ENCODE data around the gene DAPL1. TPM values are rescaled to one million over a fixed set of nuclear protein-coding genes. Genes with fewer than 3 reads are reported as not detected.
"Not testable (repeated sequence)": the region's sequence is repeated elsewhere in the genome, so short reads cannot be mapped to it uniquely, and the experiment has no call there.

DAPL1 gene
- total RNA-seq, 2 donors from 2014 or later = not detected

DNA sequence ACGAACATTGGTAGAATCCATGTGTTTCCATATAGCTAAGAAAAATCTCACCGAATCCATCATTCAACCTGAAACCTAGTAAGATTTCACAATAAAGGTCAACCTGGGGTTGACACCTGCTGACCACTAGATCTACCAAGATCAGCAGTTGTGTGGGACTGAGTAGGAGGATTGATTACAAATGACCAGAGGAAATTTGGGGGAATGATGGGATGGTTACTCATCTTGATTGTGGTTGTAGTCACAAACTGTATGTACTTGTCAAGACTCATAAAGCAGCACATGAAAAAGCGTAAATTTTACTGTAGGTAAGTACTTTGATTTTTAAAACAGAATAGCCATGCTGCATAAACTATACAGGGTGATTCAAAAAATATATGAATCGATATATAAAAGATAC lies 14.7 kb downstream of the DAPL1 start:
- DNase-seq = no peak
- intact Hi-C loops (cut with DNase I, micrococcal nuclease) = no loop called here
- ATAC-seq = no peak

DNA sequence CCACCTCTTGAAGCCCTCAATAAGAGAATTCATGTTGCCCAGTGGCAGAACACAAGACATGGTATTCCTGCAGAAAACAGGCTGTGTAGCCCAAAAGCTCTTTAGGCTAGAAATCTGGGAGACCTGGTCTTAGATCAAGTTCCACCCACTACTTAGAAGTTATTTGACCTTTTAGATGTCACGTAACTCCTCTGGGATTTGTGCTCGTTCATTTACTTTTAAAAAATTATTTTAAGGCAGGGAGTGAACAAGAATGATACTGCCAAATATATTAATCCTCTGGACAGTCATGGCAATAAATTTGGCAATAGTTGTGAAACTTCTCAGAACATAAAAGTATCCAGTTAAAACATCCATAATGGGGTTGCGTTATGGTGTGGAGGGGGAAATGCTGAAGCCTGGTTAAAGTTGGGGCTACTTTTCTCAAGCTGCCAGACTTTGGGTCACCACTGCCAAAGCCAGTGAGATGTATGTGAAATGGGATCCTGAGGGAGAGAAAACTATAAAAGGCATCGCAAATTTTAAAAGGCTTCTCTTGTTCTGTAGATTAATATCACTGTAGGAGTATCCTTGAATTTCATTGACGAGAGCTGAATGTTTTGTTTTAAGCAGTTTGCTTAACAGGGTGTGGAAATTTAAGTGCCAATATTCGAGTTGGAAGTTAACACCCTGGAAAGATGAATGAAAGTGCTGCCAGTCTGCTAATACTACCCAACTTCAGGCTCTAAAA lies 15.8 kb downstream of the DAPL1 start:
- DNase-seq (no peak), ATAC-seq (no peak)
- intact Hi-C loops (cut with DNase I, micrococcal nuclease) = no loop called here

DNA sequence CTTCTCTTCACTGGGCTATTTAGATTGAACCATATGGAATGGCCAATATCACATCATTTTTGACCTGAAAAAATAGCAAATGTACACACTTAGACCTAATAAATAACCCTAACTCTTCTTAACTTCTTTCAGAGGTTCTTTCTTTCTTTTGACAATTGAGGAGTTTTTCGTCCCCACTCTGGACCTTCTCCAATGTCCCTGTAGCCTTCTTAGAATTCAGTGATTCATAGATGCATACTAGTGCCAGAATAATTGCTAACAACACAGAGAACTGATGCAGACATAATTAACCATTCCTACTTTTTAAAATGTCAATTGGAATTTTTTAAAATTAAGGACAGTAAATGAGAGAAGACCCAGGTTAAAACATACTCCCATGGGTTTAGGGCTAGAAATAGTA lies 20.0 kb downstream of the DAPL1 start:
- intact Hi-C loops (cut with DNase I, micrococcal nuclease) = no loop called here
- ATAC-seq = no peak

DNA sequence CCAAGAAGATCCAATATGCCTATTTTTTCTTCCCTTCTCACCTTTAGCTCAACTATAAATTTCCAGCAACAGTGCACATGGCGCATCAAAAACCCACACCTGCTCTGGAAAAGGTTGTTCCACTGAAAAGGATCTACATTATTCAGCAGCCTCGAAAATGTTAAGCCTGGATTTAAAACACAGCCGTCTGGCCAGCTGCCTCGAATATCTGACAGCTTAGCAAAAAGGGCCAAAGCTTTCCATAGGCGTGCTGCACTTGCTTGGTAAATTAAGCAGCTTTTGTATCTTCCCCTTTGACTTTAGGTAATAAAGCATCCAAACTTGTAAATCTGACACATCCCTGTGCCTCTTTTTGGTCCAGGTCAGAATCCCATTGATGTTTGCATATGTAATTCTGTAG lies 20.5 kb downstream of the DAPL1 start:
- ATAC-seq (no peak), DNase-seq (no peak)
- intact Hi-C loops (cut with DNase I, micrococcal nuclease) = no loop called here

More for the DNA sequence above, 20.0 kb downstream of the DAPL1 start:
- no peak for DNase-seq

DNA sequence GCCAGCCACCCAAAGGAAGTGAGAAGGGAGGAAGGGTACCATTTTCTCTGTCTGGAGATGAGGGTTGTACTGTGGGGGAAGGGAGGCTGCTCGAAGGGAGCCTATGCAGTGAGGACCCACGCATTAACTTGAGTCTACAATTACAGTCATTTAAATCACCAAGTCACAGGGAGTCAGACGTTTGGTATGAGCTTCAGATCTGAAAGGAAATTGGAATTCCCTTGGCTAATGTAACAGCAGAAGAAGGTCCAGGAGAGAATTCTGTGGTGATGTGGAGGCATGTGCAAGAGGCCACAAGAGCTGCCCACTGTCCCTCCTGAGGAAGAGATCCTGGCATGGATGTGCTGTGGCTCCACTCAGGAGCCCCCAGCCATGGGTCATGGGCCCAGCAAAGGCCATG lies 22.5 kb downstream of the DAPL1 start:
- intact Hi-C loops (cut with DNase I, micrococcal nuclease) = no loop called here
- DNase-seq (no peak), ATAC-seq (no peak)

DNA sequence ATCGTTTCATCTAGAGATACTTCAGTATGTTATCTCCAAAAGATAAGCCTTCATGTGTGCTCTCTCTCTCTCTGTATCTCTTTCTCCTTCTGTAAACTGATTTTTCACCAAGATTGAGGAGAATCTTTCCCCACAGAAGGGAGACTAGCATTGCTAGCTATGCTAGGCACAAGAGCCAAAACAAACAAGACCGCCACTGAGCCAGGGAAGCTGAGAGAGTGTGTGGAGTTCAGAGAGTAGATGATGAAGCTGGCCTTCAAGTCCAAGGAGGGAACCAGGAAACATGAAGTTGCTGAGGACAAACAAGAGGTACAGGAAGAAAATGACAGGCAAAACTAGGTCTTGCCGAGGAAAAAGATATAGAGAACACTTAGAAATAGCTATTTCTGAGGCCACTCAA lies 23.4 kb downstream of the DAPL1 start:
- DNase-seq (no peak), ATAC-seq (no peak)
- intact Hi-C loops (cut with DNase I, micrococcal nuclease) = no loop called here

DNA sequence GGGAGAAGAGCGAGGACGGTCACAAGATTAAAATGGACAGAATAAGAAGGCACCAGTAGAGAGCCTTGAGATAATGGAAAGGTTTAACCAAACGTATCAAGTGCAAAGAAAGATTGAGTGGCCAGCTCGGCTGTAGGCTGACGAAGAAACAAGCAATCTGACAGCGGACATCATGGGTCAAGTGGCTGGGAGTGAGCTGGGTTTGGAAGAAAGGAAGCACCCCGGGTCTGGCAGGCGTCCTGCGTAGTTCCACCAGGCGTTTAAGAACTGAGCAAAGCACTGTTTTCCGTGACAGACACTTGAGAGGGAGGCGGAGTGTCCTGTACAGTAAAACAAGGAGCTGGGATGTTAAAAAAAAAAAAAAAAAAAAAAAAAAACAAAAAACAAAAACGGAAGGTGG lies 27.1 kb downstream of the DAPL1 start:
- DNase-seq (no peak), ATAC-seq (no peak)
- intact Hi-C loops (cut with DNase I, micrococcal nuclease) = no loop called here

DNA sequence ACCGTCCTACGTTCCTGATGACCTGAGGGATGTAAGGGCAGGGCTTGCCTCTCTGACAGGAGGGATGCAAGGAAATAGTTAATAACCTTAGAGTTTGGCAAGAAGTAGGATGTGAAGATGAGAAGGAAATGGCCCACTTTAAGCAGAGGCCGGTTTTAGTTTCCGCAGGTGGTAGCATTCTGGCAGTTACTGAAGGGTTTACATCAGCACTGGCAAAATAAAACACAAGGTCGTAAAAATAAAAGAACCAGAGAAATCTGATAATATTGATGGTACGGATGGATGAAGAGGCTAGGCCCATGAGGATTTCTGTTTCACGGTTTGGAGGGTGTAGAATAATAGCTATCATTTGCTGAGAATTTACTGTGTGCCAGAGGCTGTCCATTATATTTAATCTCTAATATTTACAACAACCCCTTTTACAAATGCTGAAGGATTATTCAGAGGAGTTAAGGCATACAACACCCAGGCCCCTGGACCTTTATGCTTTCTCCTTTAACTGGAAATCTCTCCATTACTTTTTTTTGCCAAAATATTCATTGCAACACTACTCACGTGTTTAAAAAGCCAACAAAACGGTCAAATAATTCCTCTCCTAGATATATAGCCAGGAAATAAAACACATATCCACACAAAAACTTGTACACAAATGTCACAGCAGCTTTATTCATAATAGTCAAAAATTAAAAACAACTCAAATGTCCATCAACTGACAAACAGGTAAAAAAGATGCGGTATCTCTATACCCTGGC lies 28.5 kb downstream of the DAPL1 start:
- DNase-seq (no peak), ATAC-seq (no peak)
- intact Hi-C loops (cut with DNase I, micrococcal nuclease) = no loop called here

DNA sequence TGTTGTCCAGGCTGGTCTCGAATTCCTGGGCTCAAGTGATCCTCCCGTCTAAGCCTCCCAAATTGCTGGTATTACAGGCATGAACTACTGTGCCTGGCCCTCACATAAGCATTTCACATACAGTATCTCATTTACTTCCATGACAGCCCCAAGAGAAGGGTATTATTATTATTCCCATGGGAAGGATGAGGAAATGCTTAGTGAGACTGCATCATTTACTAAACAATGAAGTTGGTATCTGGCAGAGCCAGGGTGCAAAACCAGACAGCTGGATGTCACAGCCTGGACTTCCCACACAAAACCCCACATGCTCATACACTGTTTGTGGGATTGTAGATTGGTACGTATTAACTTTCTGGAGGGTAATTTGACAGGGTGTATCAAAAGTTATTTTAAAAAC lies 29.9 kb downstream of the DAPL1 start:
- intact Hi-C loops (cut with DNase I, micrococcal nuclease) = no loop called here
- DNase-seq (no peak), ATAC-seq (no peak)

DNA sequence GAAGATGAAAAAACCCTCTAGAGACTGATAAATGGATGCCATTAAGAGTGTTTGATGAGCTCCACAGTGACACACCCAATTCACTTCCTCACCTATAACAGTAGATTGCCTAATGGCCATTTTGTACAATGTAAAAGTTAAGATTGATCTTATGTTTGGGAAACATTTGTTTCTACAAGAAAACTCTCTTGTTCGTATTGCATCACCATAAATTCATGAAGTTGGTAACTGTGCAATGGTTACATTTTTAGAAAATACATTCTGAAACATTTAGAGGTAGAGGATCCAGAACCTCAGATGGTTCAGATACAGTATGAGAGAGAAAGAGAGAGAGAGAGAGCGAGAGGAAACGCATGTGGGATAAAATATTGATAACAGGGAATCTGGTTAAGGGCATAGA lies 31.8 kb downstream of the DAPL1 start:
- ATAC-seq (no peak), DNase-seq (no peak)
- intact Hi-C loops (cut with DNase I, micrococcal nuclease) = no loop called here

DNA sequence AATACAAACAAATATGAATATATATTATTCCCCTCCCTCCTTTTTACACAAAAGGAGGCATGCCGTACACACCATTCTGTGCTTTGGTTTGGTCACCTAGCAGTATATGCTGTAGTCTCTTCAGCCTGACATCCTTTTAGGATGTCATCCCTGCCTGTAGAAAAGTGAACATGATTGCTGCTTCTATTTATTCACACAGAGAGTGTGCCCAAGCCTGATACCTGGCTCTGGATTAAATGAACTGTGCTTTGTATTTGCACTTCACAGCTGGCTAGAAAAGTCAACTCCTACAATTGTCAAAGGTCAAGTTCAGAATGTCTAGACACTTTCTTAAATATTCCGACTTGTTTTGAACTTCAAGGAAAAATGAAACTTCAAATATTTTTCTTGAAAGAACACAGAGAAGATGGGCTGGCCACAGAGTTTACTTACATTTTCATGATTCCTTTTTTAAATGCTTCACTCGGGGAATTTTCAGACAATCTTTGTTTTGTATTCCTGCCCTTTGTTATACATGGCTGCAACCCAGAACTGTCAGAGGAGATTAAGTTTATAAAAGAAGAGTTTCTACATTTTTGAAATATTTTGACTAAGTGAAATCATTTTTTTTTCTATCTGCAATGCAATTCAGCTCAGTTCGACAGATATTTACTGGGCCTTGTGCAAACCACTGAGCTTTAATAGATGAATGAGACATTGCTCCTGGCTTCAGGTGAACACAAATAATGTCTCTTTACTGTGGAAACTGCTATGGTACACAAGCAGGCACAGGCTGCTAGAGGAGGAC lies 33.5 kb downstream of the DAPL1 start:
- no peak for ATAC-seq
- intact Hi-C loops (cut with DNase I, micrococcal nuclease) = no loop called here
- DNase-seq = no peak

DNA sequence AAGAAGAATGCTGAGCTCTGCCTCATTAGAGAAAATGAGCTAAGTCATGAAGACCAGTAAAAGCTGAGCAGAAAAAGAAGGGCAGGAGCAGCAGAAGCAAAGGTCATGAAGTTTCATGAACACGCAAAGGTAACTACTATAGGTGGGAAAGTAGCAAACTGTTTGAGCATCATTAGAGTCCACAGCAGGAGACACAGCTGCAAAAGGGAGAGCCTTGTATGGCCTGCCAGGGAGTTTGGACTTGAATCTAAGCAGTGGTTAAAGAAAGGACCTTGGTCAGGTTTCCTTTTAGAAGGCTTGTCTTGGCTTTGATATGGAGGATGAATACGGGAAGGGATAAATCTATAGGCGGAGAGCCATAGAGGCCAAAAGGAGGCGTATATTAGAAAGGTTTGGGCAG lies 34.0 kb downstream of the DAPL1 start:
- DNase-seq (no peak), ATAC-seq (no peak)
- intact Hi-C loops (cut with DNase I, micrococcal nuclease) = no loop called here

DNA sequence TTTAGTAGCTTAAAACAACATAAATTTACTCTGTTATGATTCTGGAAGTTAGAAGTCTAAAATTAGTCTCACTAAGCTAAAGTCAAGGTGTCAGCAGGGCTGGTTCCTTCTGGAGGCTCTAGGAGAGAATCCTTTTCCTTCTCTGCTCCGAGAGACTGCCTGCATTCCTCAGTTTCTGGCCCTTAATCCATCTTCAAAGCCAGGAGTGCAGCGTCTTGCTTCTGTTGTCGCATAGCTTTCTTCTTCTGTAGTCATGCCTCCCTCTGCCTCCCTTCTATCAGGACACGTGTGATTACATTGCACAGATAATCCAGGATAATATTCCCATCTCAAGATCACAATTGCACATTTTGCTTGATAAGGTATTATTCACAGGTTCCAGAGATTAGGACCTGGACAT lies 35.1 kb downstream of the DAPL1 start:
- ATAC-seq (no peak), DNase-seq (no peak)
- intact Hi-C loops (cut with DNase I, micrococcal nuclease) = no loop called here

DNA sequence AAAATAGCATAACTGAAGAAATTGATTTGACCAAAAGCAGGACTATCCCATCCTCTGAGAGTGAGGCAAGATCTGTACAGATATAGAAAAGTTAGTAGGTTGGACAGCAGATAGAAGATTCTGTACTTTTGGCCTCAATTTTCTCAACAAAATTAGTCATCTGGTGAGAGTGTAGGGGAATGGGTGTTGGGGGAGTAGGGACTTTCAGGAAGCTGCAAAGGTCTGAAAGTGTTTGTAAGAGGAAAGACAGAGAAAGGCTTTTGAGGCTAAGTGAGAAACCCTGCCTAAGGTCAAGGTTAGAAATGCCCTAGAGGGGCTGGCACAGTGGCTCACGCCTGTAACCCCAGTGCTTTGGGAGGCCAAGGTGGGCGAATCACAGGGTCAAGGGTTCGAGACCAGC lies 40.3 kb downstream of the DAPL1 start:
- intact Hi-C loops (cut with DNase I, micrococcal nuclease) = no loop called here
- DNase-seq = no peak
- ATAC-seq = no peak

DNA sequence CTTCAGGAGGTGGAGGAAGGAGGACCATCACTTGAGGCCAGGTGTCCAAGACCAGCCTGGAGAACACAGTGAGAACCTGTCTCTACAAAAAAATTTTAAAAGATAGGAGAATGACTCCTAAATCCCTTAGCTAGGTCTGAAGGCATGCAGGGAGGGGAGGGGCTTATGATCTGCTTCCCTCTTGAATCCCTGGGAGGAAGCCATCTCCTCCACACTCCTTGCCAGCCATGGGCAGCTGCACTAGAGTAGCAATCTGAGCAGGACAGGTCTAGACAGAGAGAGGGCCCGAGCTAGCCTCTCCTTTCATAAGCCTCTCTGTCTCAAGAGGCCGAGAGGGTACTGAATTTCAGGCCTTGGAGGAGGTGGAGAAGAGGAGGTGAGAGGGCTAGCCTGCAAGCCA lies 42.5 kb downstream of the DAPL1 start:
- ATAC-seq = no peak
- DNase-seq = no peak
- intact Hi-C loops (cut with DNase I, micrococcal nuclease) = no loop called here

DNA sequence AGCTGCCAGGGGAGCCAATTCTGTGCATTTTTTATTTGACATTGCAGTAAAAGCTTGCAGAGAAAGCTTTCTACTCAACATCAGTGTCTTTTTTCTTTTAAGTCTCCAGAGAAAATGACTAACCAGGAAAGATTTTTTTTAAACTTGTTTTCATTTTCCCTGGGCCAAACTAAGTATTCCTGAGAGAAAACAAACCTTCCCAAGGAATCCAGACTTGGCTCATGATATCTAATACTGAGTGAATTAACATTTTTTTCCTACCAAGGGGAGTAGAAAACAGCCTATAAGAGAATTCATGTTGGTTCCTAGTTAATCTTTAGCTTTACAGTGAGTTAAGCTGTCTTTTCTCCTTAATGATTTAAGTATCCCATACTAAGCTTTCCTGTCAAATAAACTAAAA lies 46.7 kb downstream of the DAPL1 start:
- intact Hi-C loops (cut with DNase I, micrococcal nuclease) = no loop called here
- ATAC-seq (no peak), DNase-seq (no peak)

DNA sequence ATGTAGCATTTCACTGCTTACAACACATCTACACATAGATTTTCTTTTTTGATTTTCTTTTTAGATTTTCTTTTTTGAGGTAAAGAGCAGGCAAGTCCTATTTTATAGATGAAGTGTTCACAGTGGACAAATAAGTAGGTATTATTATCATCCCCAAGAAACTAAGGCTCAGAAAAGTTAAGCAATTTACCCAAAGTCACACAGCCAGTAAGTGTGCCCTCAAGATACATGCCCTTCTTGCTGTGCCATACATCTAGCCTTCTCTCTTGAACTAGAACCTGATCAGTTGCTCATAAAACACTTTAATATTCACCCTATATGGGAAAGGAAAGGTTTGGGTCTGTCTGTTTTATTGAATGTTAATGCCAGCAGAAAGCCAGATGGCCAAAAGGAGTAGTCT lies 50.3 kb downstream of the DAPL1 start:
- no peak for DNase-seq
- no peak for ATAC-seq
- intact Hi-C loops (cut with DNase I, micrococcal nuclease) = no loop called here

DNA sequence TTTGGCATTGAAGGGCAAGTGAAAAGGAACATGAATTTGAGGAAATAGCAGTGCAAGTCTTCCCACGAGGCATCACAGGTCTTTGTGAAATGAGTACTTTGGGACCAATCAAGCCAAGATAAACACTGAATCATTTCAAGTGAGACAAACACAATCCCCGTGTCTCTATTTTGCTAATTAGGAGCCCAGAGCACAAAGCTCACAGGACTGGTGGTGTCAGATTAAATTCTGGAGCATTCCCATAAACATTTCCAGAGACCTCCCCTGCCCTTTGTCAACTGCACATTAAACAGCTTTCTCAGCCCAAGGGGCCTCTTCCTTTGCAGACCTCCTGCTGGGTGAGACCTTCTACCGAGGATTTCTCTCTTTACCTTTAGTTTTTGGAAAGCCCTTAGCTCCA lies 50.7 kb downstream of the DAPL1 start:
- intact Hi-C loops (cut with DNase I, micrococcal nuclease) = no loop called here
- no peak for ATAC-seq

DNA sequence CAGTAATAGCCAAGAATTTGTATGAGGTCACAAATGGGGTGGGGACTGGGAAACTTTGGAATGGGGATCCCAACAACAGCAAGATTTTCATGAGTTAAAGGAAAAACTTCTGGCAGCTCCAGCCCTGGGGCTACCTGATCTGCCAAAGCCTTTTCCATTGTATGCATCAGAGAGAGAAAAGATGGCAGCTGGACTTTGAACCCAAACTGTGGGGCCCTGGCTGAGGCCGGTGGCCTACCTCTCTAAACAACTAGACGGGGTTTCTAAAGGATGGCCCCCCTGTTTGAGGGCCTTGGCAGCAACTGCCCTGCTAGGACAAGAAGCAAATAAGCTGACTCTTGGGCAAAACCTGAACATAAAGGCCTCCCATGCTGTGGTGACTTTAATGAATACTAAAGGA lies 52.4 kb downstream of the DAPL1 start:
- DNase-seq; ATAC-seq; intact Hi-C loops (cut with DNase I, micrococcal nuclease): not testable (repeated sequence)

More for the DNA sequence above, 50.7 kb downstream of the DAPL1 start:
- DNase-seq = no peak
